GM12872 (cell line): Measurements from ENCODE around the gene GPR146.

ENCODE experiments used
- CTCF ChIP-seq: IDR thresholded peaks from 3 replicates; pipeline ENCODE4 v1.5.1; 2011; ENCODE audit warnings: low read depth, mild to moderate bottlenecking, low read length, moderate library complexity; ENCODE audit not compliant: insufficient read depth

Gene GPR146

DNA sequence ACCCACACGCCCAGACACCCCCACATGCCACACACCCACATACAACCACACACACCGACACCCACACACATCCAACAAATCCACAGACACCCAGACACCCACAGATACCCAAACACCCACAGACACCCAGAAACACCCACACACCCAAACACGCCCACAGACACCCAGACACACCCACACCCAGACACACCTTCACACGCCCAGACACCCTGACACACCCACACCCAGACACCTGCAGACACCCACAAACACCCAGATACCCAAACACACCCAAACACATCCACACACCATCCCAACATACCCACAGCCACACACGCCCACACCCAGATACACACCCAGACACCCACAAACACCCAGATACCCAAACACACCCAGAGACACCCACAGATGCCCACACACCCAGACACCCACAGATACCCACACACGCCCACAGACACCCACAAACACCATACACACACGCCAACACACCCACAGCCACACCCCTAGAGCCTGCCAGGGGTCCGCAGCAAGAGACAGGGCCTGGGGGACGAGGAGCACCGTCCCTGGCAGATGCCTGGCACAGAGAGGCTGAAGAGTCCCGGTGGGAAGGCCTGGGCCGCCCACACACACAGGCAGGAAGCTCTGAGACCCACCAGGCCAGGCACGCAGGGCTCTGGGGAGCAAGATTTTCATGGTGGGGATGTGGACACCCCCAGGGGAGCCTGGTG, 32.9 kb upstream of the GPR146 start:
- TF ChIP-seq CTCF: no peak

GRCh38 chr7:1012004-1012715, 32.2 kb upstream of the GPR146 start:
- no peak for TF ChIP-seq CTCF

GRCh38 chr7:1012716-1013095, 31.6 kb upstream of the GPR146 start:
- TF ChIP-seq CTCF: no peak

GRCh38 chr7:1013581-1013980, 30.8 kb upstream of the GPR146 start:
- TF ChIP-seq CTCF: no peak

DNA sequence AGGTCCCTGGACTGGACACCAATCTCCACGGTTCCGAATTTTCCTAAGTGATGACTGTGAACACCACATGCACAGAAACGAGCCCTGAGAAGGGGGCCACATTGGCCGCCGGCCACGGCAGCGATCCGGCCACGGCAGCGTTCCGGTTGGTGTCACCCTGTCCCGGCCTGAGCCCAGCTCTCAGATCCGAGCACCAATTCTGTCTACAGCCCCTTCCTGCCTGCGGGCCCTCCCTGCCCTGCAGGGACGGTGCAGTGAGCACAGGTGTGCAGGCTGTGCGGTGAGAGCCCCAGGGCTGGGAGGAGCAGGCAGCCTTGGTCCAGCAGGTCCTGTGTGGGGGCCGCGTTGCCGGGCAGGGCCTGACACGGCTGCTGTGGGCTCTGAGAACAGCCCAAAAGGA, 29.7 kb upstream of the GPR146 start:
- TF ChIP-seq CTCF: no peak

GRCh38 chr7:1015196-1016121, 28.9 kb upstream of the GPR146 start:
- TF ChIP-seq CTCF: no peak
